HG03060 (cell line): ENCODE results near the gene ZNF155.

ENCODE experiments used
- ATAC-seq: cut with Tn5 transposase; IDR thresholded peaks from one replicate; pipeline ENCODE4 v1.9.1; 2021; ENCODE audit warnings: low read depth, moderate number of reproducible peaks; ENCODE audit not compliant: unreplicated experiment

The ZNF155 gene

DNA sequence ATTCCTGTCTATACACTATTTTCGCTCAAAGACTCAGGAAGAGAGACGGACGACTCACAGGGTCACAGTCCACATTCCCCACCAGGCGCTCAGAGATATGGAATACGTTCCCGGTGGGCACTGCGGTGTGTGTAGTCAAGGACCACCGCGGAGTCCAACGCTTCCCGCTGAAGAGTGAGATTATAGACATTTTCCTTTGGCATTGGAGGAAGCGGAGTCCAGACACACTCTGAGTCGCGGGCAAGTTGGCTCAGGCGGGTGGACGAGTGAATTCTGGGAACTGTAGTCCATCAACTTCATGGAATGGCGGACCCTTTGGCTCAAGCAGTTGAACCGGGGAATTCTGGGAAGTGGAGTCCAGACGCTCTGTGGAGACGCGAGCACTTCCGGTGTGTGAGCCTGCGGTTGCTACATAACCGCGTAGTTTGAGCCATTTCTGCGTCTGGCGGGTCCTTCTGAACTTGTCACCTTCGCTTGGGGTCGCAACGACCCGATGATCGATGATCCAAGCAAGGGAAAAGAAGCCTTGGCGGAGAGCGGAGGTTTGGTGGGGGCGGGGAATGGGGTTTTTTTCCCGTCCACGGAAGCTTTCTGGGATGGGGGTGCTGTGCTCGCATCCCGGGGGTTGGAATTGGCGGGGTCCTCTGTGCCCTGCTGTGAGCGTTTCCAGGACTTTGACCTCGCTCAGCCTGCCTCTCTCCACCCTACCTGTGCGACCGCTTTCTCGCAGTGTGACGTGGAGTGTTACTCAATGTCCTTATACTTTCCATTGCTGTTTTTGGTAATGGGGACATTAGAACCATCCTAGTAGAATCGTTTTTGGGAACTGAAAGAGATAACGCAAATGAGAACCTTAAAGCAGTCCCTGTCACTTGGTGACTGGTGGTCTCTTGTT is 18.8 kb downstream of the ZNF155 start, which contains the start of gene ZNF230:
TSS of gene ZNF230 (plus strand) at position 392 of the 895 bp plus-strand sequence. CDS start 4,122 bp downstream, outside the sequence.
- ATAC-seq = peak; percentile 75

DNA sequence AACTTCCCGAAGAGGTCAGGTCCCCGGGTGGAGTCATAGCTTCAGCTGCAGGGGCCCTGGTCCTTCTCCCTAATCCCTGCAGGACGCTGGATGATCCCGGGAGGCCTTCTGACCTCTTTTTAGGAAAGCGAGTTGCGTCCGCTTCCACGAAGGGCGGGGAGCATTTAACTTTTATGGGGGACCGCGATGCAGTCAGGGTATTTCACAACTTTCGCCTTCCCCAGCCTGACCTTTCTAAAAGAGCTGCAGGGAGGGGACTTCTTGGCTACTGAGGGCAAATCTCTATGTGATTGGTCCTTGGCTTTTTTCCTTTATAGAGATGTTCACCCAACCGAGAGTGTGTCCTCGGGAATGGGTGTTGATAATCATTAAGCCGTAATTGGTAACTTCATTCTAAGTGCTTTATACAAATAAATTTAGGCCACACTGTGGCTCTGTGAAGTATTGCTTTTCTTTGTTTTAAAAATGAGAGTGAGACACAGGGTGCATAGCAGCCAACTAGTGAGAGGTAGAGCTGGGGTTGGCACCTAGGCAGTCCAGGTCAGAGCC is 19.5 kb downstream of the ZNF155 start:
- no peak for ATAC-seq

DNA sequence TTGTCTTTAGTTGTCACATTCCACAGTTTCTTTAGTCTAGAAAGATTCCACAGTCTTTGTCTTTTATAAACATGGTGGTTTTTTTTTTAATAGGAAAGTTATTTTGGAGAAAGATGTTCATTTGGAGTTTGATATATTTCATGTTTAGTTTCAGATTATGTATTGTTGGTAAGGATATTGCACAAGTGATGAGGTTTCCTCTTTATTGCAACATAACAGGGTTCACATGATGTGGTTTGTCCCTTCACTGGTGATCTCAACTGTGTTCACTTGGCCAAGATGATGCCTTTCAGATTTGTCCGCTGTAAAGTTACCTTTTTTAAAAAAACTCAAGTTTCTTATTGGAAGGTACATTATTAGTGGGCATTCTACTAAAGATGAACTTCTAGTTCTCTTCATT is 22.0 kb downstream of the ZNF155 start:
- no peak for ATAC-seq

DNA sequence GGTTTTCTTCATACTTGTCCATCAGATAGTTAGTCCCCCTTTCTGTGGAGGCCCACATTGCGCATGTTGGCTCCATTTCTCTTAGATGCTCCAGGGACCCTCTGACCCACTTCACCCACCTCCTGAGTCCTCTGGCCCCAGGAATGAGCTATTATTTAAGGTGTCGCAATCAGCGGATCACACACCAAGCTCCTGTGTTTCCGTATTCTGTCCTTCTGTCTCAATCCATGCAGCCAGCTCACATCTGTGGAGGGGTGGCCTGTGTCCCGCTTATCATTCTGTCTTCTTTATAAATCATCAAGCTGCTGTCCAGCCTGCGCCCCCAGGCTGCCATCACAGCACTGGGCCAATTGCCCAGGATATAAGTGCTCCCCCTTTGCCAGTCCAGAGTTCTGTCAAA is 23.5 kb downstream of the ZNF155 start:
- no peak for ATAC-seq

DNA sequence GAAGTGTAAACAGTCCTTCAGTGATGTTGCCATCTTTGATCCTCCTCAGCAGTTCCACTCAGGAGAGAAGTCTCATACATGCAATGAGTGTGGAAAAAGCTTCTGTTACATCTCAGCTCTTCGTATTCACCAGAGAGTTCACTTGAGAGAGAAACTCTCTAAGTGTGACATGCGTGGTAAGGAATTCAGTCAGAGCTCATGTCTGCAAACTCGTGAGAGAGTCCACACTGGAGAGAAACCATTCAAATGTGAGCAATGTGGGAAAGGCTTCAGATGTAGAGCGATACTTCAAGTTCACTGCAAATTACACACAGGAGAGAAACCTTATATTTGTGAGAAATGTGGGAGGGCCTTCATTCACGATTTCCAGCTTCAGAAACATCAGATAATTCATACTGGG is 26.5 kb downstream of the ZNF155 start:
- no peak for ATAC-seq

DNA sequence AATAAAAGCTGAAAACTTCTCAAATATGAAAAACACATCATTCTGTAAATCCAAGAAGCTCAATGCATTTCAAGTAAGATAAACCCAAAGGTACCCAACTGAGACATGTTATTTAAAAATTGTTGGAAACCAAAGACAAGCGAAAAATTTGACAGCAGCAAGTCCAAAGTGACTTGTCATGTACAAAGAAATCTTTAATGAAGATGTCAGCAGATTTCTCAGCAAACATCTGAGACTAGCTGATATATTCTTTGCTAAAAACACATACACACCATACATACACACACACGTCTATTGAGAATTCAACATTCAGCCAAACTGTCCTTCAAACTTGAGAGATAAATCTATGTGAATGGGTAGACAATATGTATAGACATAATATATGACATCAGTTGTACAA is 35.5 kb downstream of the ZNF155 start:
- ATAC-seq = no peak

DNA sequence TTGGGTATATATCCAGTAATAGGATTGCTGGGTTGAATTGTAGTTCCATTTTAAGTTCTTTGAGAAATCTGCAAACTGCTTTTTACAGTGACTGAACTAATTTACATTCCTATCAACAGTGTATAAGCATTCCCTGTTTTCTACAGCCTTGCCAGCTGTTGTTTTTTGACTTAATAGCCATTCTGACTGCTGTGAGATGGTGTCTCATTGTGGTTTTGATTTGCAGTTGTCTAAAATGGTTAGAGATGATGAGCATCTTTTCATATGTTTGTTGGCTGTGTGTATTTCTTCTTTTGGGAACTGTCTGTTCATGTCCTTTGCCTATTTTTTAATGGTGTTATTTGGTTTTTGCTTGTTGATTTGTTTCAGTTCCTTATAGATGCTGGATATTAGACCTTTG is 37.2 kb downstream of the ZNF155 start:
- no peak for ATAC-seq

DNA sequence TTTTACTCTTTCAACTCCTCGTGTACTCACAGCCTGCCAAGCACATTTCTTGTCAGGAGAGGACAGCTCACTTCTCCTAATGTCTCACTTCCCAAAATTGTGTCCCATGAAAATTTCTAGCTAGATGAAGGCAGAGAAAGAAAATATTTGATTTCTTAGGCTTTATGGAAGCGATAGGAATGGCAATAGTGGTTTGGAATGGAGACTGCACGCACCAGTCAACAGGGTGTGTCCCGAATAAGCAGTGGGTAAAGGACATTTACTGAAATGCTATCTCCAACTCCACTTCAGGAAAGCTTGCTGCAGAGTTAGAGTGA is 40.9 kb downstream of the ZNF155 start:
- ATAC-seq = no peak

DNA sequence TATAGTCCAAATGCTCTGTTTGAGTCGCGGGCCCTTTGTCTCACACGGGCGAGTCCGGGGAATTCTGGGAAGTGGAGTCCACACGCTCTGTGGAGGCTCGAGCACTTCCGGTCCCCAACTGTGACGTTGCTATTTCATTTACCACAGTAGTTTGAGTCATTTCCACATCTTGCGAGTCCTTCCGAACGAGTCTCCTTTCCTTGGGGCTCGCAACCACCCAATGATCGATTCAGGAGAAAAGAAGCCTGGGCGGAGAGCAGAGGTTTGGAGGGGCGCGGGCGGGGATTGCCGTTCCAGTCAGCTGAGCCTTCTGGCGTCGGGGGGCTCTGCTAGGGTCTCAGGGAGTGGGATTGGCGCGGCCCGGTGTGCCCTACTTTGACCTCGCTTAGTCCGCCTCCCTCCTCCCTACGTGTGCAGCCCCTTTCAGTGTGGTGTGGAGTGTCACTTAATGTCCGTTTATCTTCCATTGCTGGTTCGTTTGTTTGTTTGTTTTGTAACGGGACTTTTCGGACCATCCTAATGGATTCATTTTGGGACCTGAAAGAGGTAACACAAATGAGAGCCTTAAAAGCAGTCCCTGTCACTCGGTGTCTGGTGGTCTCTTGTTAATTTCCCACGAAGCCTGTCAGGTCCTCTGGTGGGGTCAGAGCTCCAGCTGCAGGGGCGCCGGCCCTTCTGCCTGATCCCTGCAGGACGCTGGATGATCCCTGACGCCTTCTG is 41.4 kb downstream of the ZNF155 start, which contains the start of gene ZNF222:
TSS of gene ZNF222 (plus strand) at position 163 of the 720 bp plus-strand sequence. CDS start at position 221, 58 bp downstream.
- no peak for ATAC-seq

DNA sequence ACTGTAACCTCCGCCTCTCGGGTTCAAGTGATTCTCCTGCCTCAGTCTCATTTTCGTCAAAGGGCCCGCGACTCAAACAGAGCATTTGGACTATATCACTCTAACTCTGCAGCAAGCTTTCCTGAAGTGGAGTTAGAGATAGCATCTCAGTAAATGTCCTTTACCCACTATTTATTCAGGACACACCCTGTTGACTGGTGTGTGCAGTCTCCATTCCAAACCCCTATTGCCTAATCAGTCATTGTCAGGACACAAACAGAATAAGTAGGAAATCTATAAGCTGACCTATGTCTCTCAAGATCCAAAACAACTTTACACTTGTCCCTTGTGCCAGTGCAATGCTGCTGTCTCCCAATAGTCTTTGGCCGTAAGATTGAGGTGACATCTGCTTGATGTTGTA is 42.6 kb downstream of the ZNF155 start:
- ATAC-seq = no peak

DNA sequence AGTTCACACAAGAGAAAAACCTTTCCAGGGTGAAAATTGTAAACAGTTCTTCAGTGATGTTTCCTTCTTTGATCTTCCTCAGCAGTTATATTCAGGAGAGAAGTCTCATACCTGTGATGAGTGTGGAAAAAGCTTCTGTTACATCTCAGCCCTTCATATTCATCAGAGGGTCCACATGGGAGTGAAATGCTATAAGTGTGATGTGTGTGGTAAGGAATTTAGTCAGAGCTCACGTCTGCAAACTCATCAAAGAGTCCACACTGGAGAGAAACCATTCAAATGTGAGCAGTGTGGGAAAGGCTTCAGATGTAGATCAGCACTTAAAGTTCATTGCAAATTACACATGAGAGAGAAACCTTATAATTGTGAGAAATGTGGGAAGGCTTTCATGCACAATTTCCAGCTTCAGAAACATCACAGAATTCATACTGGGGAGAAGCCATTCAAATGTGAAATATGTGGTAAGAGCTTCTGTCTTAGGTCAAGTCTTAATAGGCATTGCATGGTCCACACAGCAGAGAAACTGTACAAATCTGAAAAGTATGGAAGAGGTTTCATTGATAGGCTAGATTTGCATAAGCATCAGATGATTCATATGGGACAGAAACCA is 48.1 kb downstream of the ZNF155 start:
- ATAC-seq = no peak

DNA sequence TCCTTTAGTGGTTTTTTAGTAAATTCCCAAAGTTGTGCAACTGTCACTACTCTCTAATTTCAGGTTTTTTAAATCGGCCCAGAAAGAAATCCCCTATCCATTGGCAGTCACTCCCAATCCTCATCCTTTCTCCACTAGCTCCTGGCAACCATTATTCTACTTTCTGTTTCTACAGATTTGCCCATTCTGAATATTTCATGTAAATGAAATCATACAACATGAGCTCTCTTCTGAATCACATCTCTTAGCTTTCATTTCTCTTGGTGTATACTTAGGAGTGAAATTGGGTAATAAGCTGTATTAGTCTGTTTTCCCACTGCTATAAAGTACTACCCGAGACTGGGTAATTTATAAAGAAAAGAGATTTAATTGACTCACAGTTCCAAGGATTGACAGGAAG is 58.2 kb downstream of the ZNF155 start:
- ATAC-seq = no peak
